GM19023 (cell line): Measurements from ENCODE around the gene GNG12.

Experiments used
- ATAC-seq: cut with Tn5 transposase; IDR thresholded peaks from one replicate; pipeline ENCODE4 v1.9.1; 2021; ENCODE audit warnings: mild to moderate bottlenecking, moderate library complexity; ENCODE audit not compliant: unreplicated experiment

GNG12 gene

GRCh38 chr1:67713057-67713846, 120.0 kb downstream of the GNG12 start:
- no peak for ATAC-seq

GRCh38 chr1:67711855-67712212, 121.4 kb downstream of the GNG12 start:
- no peak for ATAC-seq

- no peak for ATAC-seq
Observed at GRCh38 chr1:67711158-67711854, 122.0 kb downstream of the GNG12 start.

- no peak for ATAC-seq
Observed at GRCh38 chr1:67710417-67710816, 122.8 kb downstream of the GNG12 start.

GRCh38 chr1:67708606-67709005, 124.7 kb downstream of the GNG12 start:
- no peak for ATAC-seq

- ATAC-seq, result no peak
Observed at GRCh38 chr1:67705735-67706453, 127.4 kb downstream of the GNG12 start.

- ATAC-seq, result no peak
Observed at GRCh38 chr1:67704351-67704750, 128.9 kb downstream of the GNG12 start.

GRCh38 chr1:67701876-67702275, 131.4 kb downstream of the GNG12 start:
- no peak for ATAC-seq

- no peak for ATAC-seq
Observed at GRCh38 chr1:67700692-67701410, 132.4 kb downstream of the GNG12 start.

- ATAC-seq, result no peak
Observed at GRCh38 chr1:67700220-67700619, 133.0 kb downstream of the GNG12 start.

- ATAC-seq, result no peak
Observed at GRCh38 chr1:67696708-67697107, 136.6 kb downstream of the GNG12 start.

GRCh38 chr1:67695963-67696362, 137.3 kb downstream of the GNG12 start:
- ATAC-seq, result no peak

- no peak for ATAC-seq
Observed at GRCh38 chr1:67691712-67692111, 141.6 kb downstream of the GNG12 start.

GRCh38 chr1:67690411-67690810, 142.9 kb downstream of the GNG12 start:
- no peak for ATAC-seq

GRCh38 chr1:67690018-67690363, 143.3 kb downstream of the GNG12 start:
- no peak for ATAC-seq

GRCh38 chr1:67689267-67690017, 143.8 kb downstream of the GNG12 start:
- no peak for ATAC-seq

- ATAC-seq, result no peak
Observed at GRCh38 chr1:67688526-67689219, 144.6 kb downstream of the GNG12 start.

GRCh38 chr1:67687649-67688048, 145.6 kb downstream of the GNG12 start:
- no peak for ATAC-seq

- no peak for ATAC-seq
Observed at GRCh38 chr1:67687198-67687545, 146.1 kb downstream of the GNG12 start.
